ENCODE measurements around the gene MFN2. TPM values are rescaled to one million over a fixed set of nuclear protein-coding genes. Genes with fewer than 3 reads are reported as not detected.

Gene MFN2
- total and polyA plus RNA-seq, 9 of the 15 experiments (the other 6 are each of a cell fraction or from before 2014, with no cell fraction given): 10.5 to 158 (median 87.1) TPM

DNA sequence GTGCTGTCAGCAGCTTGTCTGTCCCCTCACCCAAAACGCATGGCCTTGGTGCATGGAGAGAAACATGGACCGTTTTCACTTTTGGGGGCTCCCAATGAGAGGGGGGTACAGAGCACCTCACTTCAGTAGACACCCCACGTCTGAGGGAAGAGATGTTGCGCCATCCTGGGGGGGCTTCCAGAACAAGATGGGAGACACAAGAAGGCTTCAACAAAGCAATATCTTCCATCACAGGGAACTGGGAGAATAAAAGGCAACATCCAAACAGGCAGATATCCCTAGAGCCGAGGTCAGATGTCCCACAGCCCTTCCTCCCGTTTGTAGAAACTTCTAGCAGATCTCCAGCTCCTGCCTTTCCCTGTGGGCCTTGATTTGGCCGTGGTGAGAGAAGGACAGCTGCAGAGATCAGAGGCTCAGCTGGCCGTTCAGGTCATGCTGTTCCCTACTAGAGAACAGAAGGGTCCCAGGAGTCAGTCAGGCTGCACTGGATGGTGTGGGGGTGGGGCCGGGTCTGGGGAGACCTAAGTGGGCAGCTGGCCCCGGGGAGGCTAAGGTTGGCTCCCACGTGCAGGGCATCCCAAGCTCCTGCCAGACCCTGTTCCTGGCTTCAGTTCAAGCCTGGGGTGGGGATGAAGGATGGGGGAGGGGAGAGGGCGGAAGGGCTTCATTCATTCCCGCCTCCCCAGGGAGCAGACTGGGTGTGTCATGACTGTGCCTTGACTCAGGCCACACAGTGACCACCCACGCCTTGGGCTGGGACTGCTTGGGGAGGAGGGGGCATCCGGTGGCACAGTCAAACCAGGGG is 41.3 kb upstream of the MFN2 start (continued):
- TF ChIP-seq, protein P1, sequence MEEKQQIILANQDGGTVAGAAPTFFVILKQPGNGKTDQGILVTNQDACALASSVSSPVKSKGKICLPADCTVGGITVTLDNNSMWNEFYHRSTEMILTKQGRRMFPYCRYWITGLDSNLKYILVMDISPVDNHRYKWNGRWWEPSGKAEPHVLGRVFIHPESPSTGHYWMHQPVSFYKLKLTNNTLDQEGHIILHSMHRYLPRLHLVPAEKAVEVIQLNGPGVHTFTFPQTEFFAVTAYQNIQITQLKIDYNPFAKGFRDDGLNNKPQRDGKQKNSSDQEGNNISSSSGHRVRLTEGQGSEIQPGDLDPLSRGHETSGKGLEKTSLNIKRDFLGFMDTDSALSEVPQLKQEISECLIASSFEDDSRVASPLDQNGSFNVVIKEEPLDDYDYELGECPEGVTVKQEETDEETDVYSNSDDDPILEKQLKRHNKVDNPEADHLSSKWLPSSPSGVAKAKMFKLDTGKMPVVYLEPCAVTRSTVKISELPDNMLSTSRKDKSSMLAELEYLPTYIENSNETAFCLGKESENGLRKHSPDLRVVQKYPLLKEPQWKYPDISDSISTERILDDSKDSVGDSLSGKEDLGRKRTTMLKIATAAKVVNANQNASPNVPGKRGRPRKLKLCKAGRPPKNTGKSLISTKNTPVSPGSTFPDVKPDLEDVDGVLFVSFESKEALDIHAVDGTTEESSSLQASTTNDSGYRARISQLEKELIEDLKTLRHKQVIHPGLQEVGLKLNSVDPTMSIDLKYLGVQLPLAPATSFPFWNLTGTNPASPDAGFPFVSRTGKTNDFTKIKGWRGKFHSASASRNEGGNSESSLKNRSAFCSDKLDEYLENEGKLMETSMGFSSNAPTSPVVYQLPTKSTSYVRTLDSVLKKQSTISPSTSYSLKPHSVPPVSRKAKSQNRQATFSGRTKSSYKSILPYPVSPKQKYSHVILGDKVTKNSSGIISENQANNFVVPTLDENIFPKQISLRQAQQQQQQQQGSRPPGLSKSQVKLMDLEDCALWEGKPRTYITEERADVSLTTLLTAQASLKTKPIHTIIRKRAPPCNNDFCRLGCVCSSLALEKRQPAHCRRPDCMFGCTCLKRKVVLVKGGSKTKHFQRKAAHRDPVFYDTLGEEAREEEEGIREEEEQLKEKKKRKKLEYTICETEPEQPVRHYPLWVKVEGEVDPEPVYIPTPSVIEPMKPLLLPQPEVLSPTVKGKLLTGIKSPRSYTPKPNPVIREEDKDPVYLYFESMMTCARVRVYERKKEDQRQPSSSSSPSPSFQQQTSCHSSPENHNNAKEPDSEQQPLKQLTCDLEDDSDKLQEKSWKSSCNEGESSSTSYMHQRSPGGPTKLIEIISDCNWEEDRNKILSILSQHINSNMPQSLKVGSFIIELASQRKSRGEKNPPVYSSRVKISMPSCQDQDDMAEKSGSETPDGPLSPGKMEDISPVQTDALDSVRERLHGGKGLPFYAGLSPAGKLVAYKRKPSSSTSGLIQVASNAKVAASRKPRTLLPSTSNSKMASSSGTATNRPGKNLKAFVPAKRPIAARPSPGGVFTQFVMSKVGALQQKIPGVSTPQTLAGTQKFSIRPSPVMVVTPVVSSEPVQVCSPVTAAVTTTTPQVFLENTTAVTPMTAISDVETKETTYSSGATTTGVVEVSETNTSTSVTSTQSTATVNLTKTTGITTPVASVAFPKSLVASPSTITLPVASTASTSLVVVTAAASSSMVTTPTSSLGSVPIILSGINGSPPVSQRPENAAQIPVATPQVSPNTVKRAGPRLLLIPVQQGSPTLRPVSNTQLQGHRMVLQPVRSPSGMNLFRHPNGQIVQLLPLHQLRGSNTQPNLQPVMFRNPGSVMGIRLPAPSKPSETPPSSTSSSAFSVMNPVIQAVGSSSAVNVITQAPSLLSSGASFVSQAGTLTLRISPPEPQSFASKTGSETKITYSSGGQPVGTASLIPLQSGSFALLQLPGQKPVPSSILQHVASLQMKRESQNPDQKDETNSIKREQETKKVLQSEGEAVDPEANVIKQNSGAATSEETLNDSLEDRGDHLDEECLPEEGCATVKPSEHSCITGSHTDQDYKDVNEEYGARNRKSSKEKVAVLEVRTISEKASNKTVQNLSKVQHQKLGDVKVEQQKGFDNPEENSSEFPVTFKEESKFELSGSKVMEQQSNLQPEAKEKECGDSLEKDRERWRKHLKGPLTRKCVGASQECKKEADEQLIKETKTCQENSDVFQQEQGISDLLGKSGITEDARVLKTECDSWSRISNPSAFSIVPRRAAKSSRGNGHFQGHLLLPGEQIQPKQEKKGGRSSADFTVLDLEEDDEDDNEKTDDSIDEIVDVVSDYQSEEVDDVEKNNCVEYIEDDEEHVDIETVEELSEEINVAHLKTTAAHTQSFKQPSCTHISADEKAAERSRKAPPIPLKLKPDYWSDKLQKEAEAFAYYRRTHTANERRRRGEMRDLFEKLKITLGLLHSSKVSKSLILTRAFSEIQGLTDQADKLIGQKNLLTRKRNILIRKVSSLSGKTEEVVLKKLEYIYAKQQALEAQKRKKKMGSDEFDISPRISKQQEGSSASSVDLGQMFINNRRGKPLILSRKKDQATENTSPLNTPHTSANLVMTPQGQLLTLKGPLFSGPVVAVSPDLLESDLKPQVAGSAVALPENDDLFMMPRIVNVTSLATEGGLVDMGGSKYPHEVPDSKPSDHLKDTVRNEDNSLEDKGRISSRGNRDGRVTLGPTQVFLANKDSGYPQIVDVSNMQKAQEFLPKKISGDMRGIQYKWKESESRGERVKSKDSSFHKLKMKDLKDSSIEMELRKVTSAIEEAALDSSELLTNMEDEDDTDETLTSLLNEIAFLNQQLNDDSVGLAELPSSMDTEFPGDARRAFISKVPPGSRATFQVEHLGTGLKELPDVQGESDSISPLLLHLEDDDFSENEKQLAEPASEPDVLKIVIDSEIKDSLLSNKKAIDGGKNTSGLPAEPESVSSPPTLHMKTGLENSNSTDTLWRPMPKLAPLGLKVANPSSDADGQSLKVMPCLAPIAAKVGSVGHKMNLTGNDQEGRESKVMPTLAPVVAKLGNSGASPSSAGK (IDR thresholded peaks at IDR 0.05): no peak
- no peak for TF ChIP-seq CCNT2 (IDR thresholded peaks at IDR 0.05; ENCODE audit: borderline replicate concordance, extremely low read depth, insufficient read length, low read depth, low read length)
- no peak for TF ChIP-seq TEAD1 (CRISPR knock-in tag; IDR thresholded peaks at IDR 0.05)
- TF ChIP-seq ZNF24 (IDR thresholded peaks at IDR 0.05): peak; percentile 58; the same call in 1 of the 2 replicates
